Pancreas (tissue), 10 donors: ENCODE measurements around the gene PPP1R1C. TPM values are rescaled to one million over a fixed set of nuclear protein-coding genes. Genes with fewer than 3 reads are reported as not detected.

Experiments used
- ATAC-seq, 4 donors: fragments of 200-7000 bp; cut with Tn5 transposase; one replicate each; pipeline versions ENCODE4 v1.8.0 to v1.9.1; 2020; ENCODE audit warnings: mild to moderate bottlenecking in 4 of 4, moderate library complexity in 4 of 4
- DNase-seq, 6 donors: peaks; one replicate each; pipeline ENCODE4 v3.0.0-alpha.2; 2020
- FAIRE-seq: peaks from 2 replicates; lab custom pipeline; 2012; peaks lifted over from hg19 to GRCh38; lab: Jason Lieb, UNC
- H3K27ac ChIP-seq, 4 donors: fragments of 200-600 bp; sonication (generic); 1 replicate in 3 of 4; 2 replicates in 1 of 4; pipeline versions ENCODE4 v1.5.0 to v1.8.0; 2020
- H3K27me3 ChIP-seq, 4 donors: fragments of 200-600 bp; one replicate each; pipeline ENCODE4 v1.8.0; 2021
- H3K36me3 ChIP-seq, 3 donors: fragments of 200-600 bp; sonication (generic) in 1 of 3; one replicate each; pipeline versions ENCODE4 v1.5.0 to v1.8.0; 2020 to 2021
- H3K4me1 ChIP-seq, 3 donors: fragments of 200-600 bp; one replicate each; pipeline ENCODE4 v1.8.0; 2021
- H3K4me3 ChIP-seq, 4 donors: fragments of 200-600 bp; sonication (generic) in 2 of 4; one replicate each; pipeline versions ENCODE4 v1.5.0 to v1.8.0; 2020 to 2021
- H3K9me3 ChIP-seq, 4 donors: fragments of 200-600 bp; one replicate each; pipeline ENCODE4 v1.8.0; 2021
- CTCF ChIP-seq, 4 donors: fragments of 200-600 bp; sonication (generic) in 3 of 4; IDR thresholded peaks; one replicate each; pipeline versions ENCODE4 v1.5.0 to v1.8.0; 2021; ENCODE audit warnings: antibody characterized with exemption in 4 of 4
- WGBS, 2 donors: extraction: QIAGEN DNeasy Blood & Tissue Kit; methylation state at CpG; one replicate each; pipeline ENCODE4 v1.1.7; 2013; 5-methylcytosine and 5-hydroxymethylcytosine counted together
- intact Hi-C, 3 donors: fragments of 100-400 bp; cut with DNase I; formaldehyde crosslinking; loops; one replicate each; pipeline versions ENCODE4 v1.11.1 to v1.14.2; 2022
- polyA plus RNA-seq, 2 donors: library from polyadenylated mRNA; stranded (reverse); fragments of 200-250 nt; gene quantifications; one replicate each; pipeline ENCODE4 v1.2.3, GENCODE V29; 2013
- total RNA-seq, 6 donors: library from RNA; stranded (reverse); fragmentation: NEBNext Ultra II Directional in 4 of 6; extraction: Animal tissue kit (Norgen Biotek cat#: 25700) in 4 of 6; gene quantifications; one replicate each; pipeline versions ENCODE4 v1.2.1 to v1.2.4, GENCODE V29; 2021 to 2023
- donor health status: healthy with polysubstance abuse.
- donor health status: DM: no; HTN: no; CAD: no; lungs with moderate emphysema.
- donor health status: DM: no; HTN: no; CAD: no.
- donor health status: control.
- donor health status: control.
- donor health status: Bipolar disorder and iron deficiency.
- donor health status: DM: yes; HTN: yes; CAD: no.
- donor health status: DM: no; HTN: no; CAD: no.
- donor health status: DM: no; HTN: no; CAD: no.
- donor health status: DM: yes; HTN: yes; CAD: no.

The PPP1R1C gene
- total and polyA plus RNA-seq, 8 donors, result 0.20 to 2.4 (median 0.73) TPM

- Histone ChIP-seq H3K27me3 (no peaks in the 10 kb centered on the region), H3K9me3 (no peaks in the 10 kb centered on the region), H3K27ac (no peak overlapping the region), H3K36me3 (no peaks in the 10 kb centered on the region), H3K4me3 (no peak overlapping the region), H3K4me1 (peaks cover 0 to 4% (median 0%) of the 10 kb centered on the region in 3 donors)
- ATAC-seq (no peak), DNase-seq (no peak), FAIRE-seq (no peak)
- intact Hi-C loops, result loop anchor here in 2 of 3 donors (5.0 to 10.0 kb wide), 2 partner anchors 331 to 339 kb away; no protein-coding TSS in a partner anchor
- no peak for TF ChIP-seq CTCF (IDR thresholded peaks at IDR 0.05)
- WGBS, 2 donors, result 84 to 93% methylated on average over 3 of the region's 3 CpGs
These were observed 88.0 kb downstream of the PPP1R1C start for GRCh38 chr2:182073613-182074012.

GRCh38 chr2:182077023-182077422, 91.4 kb downstream of the PPP1R1C start:
- DNase-seq (no peak), FAIRE-seq (no peak), ATAC-seq (no peak)
- Histone ChIP-seq H3K4me1 (peaks cover 0 to 4% (median 0%) of the 10 kb centered on the region in 3 donors), H3K36me3 (no peaks in the 10 kb centered on the region), H3K9me3 (no peaks in the 10 kb centered on the region), H3K4me3 (no peak overlapping the region), H3K27ac (no peak overlapping the region), H3K27me3 (no peaks in the 10 kb centered on the region)
- intact Hi-C loops, result loop anchor here in 1 of 3 donors (10.0 kb wide), 1 partner anchor 342 kb away; no protein-coding TSS in a partner anchor
- no peak for TF ChIP-seq CTCF (IDR thresholded peaks at IDR 0.05)
- 68% methylated on average over 5 of the region's 5 CpGs for WGBS, 2 donors

- FAIRE-seq (no peak), DNase-seq (peak in 5 of 6 donors; percentile 13 to 52 (median 35)), ATAC-seq (peak; percentile 99)
- H3K9me3 ChIP-seq, result no peaks in the 10 kb centered on the region
- no peak overlapping the region for H3K4me3 ChIP-seq
- H3K27ac ChIP-seq, result no peak overlapping the region
- intact Hi-C loops, result loop anchor here in 1 of 3 donors (10.0 kb wide), 1 partner anchor 343 kb away; no protein-coding TSS in a partner anchor
- peak; percentile 18 to 59 (median 40) for TF ChIP-seq CTCF (IDR thresholded peaks at IDR 0.05)
- H3K4me1 ChIP-seq, result peaks cover 0 to 4% (median 0%) of the 10 kb centered on the region in 3 donors
- whole genome bisulfite sequencing, 2 donors, result 42 to 45% methylated on average over 11 of the region's 11 CpGs
- no peaks in the 10 kb centered on the region for H3K36me3 ChIP-seq
- H3K27me3 ChIP-seq, result no peaks in the 10 kb centered on the region
These were observed 91.9 kb downstream of the PPP1R1C start for GRCh38 chr2:182077448-182078142.

GRCh38 chr2:182078988-182079602, 93.4 kb downstream of the PPP1R1C start:
- Histone ChIP-seq H3K9me3 (no peaks in the 10 kb centered on the region), H3K4me1 (peaks cover 0 to 4% (median 0%) of the 10 kb centered on the region in 3 donors), H3K27ac (no peak overlapping the region), H3K36me3 (no peaks in the 10 kb centered on the region), H3K27me3 (no peaks in the 10 kb centered on the region), H3K4me3 (no peak overlapping the region)
- no peak for ATAC-seq
- intact Hi-C loops, result loop anchor here in 1 of 3 donors (10.0 kb wide), 1 partner anchor 344 kb away; no protein-coding TSS in a partner anchor
- no peak for TF ChIP-seq CTCF (IDR thresholded peaks at IDR 0.05)
- DNase-seq, result no peak
- WGBS, 2 donors, result 62 to 63% methylated on average over 3 of the region's 3 CpGs
- FAIRE-seq, result no peak
